NCI-H460 (cell line): ENCODE results near the gene VPS13C. TPM values are rescaled to one million over a fixed set of nuclear protein-coding genes. Genes with fewer than 3 reads are reported as not detected.

ENCODE experiments used
- DNase-seq: peaks from one replicate; pipeline ENCODE4 v3.0.0-alpha.2; 2016; ENCODE audit warnings: low read depth; ENCODE audit errors: extremely low read depth
- polyA plus RNA-seq: library from polyadenylated mRNA; depleted of rRNA; stranded (reverse); fragments of >200 nt; gene quantifications from 2 replicates; pipeline ENCODE4 v1.2.3, GENCODE V29; 2014; cell fraction: nucleus; rRNA removed
- total RNA-seq: library from RNA; depleted of rRNA; stranded (reverse); fragments of >200 nt; shearing (Covaris generic); gene quantifications from 2 replicates; pipeline ENCODE4 v1.2.3, GENCODE V29; 2014; rRNA removed

Gene VPS13C, protein sequence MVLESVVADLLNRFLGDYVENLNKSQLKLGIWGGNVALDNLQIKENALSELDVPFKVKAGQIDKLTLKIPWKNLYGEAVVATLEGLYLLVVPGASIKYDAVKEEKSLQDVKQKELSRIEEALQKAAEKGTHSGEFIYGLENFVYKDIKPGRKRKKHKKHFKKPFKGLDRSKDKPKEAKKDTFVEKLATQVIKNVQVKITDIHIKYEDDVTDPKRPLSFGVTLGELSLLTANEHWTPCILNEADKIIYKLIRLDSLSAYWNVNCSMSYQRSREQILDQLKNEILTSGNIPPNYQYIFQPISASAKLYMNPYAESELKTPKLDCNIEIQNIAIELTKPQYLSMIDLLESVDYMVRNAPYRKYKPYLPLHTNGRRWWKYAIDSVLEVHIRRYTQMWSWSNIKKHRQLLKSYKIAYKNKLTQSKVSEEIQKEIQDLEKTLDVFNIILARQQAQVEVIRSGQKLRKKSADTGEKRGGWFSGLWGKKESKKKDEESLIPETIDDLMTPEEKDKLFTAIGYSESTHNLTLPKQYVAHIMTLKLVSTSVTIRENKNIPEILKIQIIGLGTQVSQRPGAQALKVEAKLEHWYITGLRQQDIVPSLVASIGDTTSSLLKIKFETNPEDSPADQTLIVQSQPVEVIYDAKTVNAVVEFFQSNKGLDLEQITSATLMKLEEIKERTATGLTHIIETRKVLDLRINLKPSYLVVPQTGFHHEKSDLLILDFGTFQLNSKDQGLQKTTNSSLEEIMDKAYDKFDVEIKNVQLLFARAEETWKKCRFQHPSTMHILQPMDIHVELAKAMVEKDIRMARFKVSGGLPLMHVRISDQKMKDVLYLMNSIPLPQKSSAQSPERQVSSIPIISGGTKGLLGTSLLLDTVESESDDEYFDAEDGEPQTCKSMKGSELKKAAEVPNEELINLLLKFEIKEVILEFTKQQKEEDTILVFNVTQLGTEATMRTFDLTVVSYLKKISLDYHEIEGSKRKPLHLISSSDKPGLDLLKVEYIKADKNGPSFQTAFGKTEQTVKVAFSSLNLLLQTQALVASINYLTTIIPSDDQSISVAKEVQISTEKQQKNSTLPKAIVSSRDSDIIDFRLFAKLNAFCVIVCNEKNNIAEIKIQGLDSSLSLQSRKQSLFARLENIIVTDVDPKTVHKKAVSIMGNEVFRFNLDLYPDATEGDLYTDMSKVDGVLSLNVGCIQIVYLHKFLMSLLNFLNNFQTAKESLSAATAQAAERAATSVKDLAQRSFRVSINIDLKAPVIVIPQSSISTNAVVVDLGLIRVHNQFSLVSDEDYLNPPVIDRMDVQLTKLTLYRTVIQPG (N-terminal part only)
- total RNA-seq: 29.6 and 37.6 TPM in 2 replicates
- polyA plus RNA-seq: 21.5 and 46.1 TPM in 2 replicates

DNA sequence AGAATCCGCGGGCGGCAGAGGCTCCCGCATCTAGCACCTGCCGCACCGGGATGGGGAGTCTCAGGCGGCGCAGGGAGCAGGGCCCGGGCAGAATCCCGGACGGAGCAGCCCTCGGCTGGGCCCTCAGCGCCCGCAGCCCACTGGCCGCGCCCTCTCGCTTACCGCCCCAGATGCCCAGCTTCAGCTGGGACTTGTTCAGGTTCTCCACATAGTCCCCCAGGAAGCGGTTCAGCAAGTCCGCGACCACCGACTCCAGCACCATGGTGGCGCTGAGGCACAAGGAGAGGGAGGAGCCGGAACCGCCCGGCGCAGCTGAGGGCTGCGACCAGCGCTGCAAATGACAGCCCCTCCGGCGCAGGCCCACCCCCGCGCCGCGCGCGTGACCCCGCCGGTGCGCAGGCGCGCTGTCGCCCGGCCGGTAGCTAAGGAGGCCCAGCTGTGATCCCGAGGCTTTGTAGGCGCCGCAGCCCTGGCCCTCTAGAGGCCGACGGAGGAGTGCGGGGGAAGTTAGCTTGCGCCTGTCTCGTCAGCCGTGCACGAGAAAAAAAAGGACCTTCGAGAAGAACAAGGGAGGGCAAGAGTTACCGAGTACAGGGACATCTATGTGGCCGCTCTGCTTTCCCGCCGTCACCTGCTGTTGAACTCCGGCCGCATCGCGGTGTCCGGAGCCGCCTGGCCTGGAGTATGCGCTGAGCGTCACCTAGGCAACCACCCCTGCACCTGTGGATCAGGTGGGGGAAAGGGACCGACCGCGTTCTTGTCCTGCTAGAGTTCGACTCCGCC is at the start of gene VPS13C:
VPS13C (minus strand) TSS at position 335 of the 783 bp plus-strand sequence; CDS start at position 262, 73 bp downstream.
- DNase-seq: peak; percentile 89

DNA sequence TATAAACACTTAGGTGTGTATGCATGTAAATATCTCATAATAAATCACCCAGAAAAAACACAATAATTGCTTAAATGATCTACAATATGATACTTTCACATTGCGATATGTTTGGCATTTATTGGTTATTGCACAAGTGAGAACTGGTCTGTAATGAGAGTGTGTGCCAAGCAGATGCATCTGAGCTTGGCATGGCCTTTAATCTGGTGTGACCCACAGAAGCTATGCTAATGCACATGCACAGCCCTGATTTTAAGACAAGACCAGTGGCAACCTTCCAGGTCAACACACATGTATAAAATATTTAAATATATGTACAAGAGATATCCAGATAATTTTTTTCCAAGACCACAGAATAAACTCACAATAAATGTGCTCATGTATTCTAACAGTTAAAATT is 49.2 kb upstream of the VPS13C start:
- no peak for DNase-seq

DNA sequence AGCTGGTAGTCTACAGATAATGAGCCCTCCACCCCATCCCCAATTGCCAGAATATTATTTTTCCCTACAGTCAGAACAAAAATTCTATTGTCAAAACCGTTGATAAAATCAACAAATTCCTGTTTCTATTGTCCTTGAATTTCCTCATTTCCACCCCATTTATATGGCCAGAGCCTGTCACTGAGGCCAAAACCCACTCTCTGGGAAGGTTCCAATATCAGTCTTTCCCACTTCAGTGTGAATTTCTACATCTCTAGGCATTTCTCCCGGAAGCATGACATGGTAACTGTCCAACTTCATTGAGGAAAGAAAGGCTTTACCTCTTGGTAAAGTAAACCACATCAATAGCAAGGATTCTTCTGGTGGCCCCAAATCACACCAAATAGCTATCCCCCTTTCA is 48.2 kb upstream of the VPS13C start:
- no peak for DNase-seq

DNA sequence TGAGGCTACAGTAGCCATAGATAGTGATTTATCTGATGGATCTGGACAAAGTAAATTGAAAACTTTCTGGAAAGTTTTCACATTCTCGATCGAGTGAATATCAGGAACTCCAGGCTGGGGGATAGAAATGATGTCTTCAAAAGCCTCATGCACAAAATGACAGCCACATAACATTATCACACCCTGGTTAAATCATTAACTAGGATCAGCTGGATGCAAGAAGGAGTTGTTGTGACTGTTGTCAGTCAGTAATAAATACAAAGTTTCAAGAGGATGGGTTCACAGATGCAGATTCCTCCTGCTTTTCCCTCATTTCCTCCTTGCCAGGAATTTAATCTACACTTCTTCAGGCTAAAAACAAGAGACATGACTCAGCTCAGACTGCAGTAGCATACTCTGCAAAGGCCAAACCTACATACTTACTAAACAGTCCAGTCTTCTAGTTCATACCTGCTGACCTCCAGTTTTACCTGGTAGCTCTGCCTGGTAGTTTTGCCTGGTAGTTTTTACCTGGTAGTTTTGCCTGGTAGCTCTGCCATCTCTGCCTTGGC is 47.4 kb upstream of the VPS13C start:
- no peak for DNase-seq

DNA sequence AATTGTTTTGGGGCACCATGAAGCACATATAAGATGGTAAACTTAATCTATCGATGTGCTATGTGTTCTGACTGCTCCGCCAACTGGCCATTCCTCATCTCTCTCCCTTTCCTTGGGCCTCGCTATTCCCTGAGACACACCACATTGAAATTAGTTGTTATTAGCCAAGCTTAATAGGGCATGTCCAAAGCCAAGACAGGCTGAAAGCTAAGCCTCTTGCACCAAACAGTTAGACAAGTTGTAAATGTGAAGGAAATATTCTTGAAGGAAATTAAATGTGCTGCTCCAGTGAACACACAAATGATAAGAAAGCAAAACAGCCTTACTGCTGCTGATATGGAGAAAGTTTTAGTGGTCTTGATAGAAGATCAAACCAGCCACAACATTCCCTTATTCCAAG is 45.8 kb upstream of the VPS13C start:
- no peak for DNase-seq

DNA sequence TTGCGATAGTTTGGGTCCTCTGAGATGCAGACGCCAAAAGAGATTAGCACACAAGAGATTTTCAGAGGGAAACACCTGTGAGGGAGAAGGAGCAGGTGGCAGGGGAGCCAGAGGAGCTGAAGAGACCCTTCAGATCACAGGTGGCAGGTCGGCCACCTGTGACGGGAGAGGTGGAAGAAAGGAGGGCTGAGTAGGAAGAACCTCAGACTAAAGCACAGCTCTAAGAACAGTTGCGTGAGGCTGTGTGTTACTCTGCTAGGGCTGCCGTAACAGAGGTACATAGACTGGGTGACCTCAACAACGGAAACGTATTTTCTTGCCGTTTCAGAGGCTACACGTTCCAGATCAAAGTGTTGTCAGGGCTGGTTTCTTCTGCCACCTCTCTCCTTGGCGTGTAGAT is 45.0 kb upstream of the VPS13C start:
- DNase-seq: no peak

DNA sequence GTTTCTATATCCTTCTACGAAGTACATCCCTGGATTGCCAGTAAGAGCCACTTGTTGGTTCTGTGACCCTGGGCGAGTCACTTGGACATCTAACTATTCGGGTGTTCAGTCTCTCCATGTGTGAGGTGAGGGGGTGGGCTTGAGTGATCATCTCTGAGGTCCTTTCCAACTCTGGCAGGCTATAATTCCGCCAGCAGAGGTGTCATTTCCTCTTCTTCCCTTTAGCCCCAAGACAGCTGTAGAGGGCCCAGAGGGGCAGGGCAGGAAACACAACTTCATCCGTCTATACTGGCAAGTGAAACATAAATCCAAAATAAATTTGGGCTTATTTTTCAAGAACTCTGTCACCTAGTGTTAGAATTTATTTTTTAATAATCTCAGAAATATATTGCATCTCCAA is 44.6 kb upstream of the VPS13C start:
- no peak for DNase-seq

DNA sequence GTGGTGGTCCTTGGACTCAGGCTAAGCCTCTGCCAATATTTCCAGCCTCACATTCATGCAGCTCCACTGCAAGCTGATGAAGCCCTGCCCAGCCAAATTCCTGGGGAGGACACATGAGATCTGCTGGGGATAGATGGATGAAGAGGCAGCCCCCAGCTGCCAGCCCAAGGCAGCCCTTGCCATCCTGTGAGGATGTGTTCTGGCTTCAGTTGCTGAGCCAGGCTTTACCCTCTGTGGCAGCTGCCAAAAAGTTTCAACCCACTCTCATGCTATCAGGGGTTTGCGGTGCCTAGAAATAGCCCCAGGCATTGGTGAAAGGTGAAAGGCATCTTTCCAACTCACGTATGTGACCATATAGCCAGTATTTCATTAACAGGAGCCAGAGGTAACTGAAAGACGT is 44.2 kb upstream of the VPS13C start:
- DNase-seq: no peak

DNA sequence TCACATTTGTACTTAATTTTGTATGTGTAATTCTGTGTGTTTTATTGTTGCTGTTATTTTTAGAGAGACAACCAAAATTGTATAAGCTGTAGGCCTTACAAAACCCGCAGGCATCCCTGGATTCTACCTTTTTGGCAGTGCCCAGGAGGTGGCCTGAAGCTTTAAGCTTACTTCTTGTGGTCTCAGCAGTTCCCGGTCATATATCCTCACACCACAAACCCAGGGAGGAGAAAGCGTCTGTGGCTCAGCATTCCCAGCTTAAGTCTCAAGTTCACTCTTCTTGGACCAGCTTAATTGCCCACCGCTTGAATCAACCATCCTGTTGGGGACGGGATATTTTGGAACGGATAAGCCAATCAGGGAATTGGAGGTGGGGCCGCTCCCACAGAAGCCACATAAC is 43.2 kb upstream of the VPS13C start:
- DNase-seq: no peak

DNA sequence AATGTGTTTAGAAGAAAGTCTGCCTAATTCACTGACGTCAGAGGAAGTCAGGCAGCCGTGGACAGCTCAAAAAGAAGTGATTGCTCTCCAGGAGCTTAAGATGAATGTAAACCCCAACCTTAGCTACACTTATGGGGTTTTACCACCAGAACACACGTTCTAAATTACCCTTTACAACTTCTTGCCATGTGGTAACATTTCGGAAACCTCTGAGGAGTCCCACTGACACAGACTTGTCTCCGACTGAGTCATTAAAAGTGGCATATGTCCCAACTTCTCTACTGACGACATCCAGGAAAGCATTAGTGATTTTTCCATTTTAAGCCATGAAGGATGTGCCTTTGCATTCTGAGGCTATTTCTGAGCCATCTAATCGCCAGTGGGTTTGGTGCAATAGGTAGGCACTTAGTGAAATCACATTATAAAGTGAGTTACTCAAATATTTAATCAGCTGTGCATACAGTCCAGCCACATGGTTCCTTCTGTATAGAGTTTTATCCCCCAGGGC is 38.9 kb upstream of the VPS13C start:
- peak; percentile 77 for DNase-seq

DNA sequence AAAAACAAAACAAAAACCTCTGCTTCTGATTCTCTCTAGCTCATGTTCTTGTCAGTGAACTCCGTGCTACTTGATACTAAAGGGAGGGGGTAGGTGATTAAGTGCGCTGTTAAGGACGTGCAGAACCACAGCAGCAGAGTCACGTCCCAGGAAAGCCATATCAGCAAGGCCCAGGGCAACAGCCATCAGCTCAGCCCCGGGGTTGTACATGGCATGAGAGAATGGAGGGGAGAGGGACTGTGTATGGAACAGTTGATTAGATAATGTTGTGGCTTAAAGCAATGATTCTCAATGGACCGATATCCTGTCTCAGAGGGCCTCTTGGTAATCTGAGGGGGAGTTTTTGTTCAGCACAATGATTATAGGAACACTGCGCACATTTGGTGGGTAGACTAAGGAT is 34.1 kb upstream of the VPS13C start:
- no peak for DNase-seq

DNA sequence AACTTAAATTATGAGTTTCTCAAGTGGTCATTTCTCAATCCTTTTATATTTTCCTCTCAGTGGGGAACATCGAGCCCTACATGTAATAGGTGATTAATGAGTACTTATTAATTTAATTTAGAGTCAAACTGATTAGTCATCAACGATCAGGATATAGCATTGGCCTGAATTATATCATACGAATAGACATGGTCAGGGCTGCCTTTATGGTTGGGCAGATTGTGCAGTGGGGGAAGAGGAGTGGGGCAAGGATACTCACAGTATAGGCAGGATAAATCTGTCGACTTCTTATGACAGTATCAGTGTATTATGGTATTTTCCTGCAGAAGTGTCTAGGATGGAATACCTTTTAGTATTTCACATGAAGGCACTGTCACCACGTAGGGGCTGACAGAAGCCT is 33.6 kb upstream of the VPS13C start:
- no peak for DNase-seq

DNA sequence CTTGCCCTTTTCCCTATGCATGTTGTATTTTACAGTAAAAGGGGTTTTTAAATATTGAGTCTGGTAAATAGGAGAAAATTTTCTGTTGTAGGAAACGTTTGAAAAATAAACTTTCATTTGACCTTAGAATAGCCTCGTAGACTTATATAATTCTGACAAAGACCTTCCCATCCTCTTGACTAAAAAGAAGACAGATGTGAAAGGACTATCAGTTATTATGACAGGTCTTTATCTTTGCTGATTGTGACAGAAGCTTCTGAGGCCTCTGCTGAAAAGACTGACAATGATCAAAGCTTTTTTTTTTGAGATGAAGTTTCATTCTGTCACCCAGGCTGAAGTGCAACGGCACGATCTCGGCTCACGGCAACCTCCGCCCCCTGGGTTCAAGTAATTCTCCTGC is 30.7 kb upstream of the VPS13C start:
- no peak for DNase-seq

DNA sequence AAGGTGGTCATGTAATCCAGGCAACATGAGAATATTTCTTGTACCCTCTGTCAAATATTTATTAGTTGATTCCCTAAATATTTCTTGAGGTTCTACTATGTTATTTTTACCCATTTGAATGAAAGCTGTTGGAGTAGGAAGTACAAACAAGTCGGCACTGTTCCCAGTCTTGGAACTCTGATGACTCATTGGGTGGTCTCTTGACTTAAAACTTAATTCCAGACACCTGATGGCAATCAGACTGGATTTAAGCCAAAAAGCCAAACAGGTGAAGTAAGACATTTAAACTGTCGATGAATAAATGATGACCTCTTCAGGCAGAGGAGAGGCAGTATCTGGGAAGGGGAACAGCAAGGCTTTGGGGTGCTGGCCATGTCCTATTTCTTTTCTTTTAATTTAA is 29.4 kb upstream of the VPS13C start:
- DNase-seq: no peak

DNA sequence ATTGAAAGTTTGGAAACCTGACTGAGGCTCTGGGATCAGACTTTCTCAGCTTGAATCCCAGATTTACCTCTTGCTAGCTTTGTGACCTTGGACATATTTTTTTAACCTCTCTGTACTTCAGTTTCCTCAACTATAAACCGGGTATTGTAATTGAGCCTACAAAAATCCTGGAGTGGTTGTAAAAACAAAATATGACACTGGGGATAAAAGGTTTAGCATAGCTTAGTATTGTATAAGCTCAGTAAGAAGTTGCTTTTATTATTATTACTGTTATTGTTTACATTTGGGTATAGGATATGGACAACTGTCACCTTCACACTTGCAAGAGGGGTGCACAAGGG is 28.1 kb upstream of the VPS13C start:
- no peak for DNase-seq

DNA sequence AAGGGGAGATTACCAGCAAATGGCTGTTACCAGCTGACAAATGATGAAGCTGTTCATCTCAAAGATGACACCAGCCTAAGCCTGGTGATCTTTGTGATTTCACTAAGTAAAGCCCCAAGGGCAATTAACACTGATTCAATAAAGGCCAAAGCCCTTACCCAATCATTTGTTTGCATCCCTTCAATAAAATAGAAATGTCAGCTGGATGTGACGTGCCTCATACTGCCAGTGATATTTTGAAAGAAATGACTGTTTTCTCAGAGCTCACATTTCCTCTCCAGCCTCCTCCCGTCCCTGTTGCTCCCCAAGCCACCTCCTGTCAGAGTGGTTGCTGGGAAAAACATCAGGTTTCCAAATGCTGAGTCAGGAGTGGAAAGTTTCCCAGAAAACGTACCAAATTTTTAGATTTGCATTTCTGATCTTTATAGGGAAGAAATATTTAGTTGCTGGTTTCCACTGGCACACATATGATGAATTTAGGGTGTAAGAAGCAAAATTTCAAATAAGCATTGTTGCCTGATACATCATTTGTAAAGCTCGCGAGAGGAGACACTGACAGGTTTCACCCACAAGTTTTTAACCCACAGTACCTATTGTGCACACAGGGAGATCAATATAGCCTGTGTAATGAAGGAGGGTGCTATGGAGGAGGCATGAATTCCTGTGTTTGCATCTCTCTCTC is 27.6 kb upstream of the VPS13C start:
- DNase-seq: peak; percentile 84

DNA sequence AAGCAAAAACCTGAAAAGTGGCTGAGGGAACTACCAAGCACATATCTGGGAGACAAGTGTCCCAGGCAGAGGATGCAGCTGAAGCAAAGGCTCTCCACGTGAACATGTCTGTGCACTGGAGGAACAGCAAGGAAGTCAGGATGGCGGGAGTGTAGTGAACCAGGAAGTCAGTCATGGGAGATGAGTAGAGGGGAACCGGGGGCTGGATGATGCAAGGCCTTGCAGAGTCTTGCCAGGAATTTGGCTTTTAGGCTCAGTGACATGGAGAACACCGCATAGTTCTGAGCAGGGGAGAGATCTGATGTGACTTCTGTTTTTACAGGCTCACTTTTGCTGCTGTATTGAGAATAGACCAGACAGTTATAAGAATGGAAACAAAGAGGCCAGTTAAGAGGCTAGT is 25.5 kb upstream of the VPS13C start:
- DNase-seq: no peak

DNA sequence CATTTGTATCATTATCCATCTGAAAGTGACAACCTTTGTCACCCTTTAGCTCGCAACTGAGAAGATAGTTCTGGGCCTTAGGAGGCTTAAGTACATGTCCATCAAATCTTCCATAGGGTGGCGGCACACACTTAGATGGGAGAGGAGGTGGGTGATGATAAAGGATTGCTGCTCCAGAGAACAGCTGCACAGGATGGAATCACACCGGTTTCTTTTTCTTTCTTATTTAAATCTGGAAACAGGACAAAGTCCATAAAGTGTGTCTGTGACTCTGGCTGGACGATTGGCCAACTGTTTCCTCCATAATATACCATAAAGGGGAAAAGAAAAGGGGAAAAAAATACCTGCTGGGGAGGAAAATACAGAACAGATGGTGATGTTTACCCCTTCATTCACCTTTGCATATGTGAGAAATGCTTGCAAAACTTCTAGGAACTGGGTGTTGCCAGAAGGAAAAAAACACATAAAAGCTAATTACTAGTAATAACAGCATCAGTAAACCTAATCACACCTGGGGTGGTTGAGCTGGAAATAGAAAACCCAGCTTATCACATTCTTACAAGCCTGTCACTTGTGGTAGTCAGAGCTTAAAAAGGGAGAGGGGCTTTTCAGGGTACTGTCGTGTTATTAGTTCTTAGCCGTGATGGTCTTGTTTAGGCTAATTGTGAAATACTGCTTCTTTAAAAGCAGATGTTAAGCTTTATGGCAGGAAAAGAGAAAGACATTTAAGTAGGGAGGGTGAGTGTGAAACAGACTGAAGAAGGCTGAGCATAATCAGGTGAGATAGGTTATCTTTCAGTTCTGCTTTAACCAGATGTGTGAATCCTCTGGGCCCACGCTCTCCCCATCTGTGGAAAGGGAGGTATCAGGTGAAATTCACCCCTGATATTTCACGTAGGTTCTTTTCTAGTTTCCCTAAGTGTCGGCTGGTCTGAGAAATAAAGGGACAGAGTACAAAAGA is 23.2 kb upstream of the VPS13C start:
- DNase-seq: no peak
